ENCODE data around the gene MRTFA.

DNA sequence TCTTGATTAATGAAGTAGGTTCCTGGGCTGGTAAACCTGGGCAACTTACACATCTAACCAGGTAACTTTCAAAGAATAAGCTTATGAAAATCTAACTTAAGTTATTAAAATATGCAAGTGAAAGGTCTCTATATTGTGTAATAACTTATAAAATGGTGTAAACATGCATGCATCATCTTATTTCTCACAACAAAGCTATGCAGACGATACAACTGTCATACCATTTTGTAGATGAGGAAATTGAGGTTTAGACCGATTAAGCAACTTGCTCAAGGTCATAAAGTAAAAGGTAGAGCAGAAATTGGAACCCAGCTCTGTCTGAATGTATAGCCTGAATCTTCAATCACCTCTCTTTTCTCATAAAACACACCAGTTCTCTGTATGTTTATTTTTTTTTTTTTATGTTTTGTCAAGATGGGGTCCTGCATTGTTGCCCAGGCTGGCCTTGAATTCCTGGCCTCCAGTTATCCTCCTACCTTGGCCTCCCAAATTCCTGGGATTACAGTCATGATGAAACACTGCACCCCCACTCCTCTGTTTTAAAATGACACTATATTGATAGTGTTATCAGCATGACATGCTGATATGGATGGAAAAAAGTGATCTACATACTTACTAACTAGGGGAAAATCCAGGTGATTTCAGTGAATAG, 156.5 kb downstream of the MRTFA start:
- no peak for TF ChIP-seq POLR2A (IDR thresholded peaks at IDR 0.05; ENCODE audit: low read length)
- no peak for TF ChIP-seq GATA1 (IDR thresholded peaks at IDR 0.05; ENCODE audit: low read depth, low read length)

All from erythroblast (primary cell).